A673 (cell line): ENCODE results near the gene RAC2.

Experiments
- CTCF ChIP-seq: fragments of 300-800, 200-600 bp; sonication (generic); conservative IDR thresholded peaks from 2 replicates; pipeline ENCODE4 v1.5.1; 2017; ENCODE audit warnings: low read depth, mild to moderate bottlenecking, antibody characterized with exemption, low read length, moderate library complexity, mixed read lengths
- EZH2 ChIP-seq: fragments of 200-600 bp; sonication (generic); IDR thresholded peaks from 2 replicates; pipeline ENCODE4 v1.6.1; 2017; ENCODE audit warnings: borderline replicate concordance, low read depth, mild to moderate bottlenecking, mixed read lengths, antibody characterized with exemption, low read length; ENCODE audit not compliant: poor library complexity, severe bottlenecking

DNA sequence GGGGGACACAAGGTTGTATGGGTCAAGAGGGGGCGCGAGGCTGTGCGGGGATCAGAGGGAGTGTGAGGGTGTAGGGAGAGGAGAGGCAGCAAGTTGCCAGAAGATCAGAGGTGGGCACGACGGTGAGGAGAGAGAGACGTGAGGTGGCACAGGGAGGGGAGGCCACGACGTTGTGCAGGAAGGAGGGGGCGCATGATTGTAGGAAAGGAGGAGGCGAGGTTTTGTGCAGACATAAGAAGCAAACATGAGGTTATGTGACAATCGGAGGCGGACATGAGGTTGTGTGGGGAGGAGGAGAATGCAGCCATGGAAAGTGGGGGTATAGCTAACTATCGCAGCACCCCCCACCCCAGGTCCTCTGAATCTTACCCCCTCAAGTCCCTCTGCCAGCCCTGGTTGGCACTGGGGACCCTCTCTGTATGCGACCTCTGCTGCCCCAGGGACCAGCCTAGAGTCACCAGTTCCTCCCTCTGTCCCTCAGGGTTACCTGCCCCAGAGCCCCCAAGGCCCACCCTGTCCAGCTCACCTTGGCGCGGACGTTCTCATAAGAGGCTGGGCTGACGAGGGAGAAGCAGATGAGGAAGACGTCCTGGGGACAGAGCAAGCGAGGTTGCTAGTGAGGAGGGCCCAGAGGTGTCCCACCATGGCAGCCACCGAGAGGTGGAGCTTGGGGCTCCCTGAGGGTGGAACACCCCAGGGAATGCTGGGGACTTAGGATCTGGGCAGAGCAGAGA is 12.5 kb downstream of the RAC2 start:
- TF ChIP-seq EZH2 (no peak), CTCF (no peak)
